Esophagus muscularis mucosa (tissue), 4 donors: Measurements from ENCODE around the gene PDLIM4. TPM values are rescaled to one million over a fixed set of nuclear protein-coding genes. Genes with fewer than 3 reads are reported as not detected.

ENCODE experiments used
- DNase-seq: peaks from one replicate; pipeline ENCODE4 v3.0.0-alpha.2; 2017; ENCODE audit errors: extremely low spot score
- H3K27ac ChIP-seq, 4 donors: fragments of 200-600 bp; sonication (generic); replicated peaks in 1 of 4; 1 replicate in 3 of 4; 2 replicates in 1 of 4; pipeline ENCODE4 v1.5.1; 2016 to 2019; ENCODE audit warnings: mild to moderate bottlenecking in 1 of 4
- H3K27me3 ChIP-seq, 4 donors: fragments of 200-600 bp; sonication (generic); one replicate each; pipeline versions ENCODE4 v1.5.1 to v1.6.0; 2016 to 2019
- H3K36me3 ChIP-seq, 4 donors: fragments of 200-600 bp; sonication (generic); one replicate each; pipeline ENCODE4 v1.5.1; 2016 to 2019
- H3K4me1 ChIP-seq, 4 donors: fragments of 200-600 bp; sonication (generic); one replicate each; pipeline ENCODE4 v1.5.1; 2016 to 2019
- H3K4me3 ChIP-seq, 4 donors: fragments of 200-600 bp; sonication (generic); 1 replicate in 2 of 4; 2 replicates in 2 of 4; pipeline ENCODE4 v1.5.1; 2016 to 2019; ENCODE audit warnings: mild to moderate bottlenecking in 4 of 4, moderate library complexity in 1 of 4
- H3K9me3 ChIP-seq, 4 donors: fragments of 200-600 bp; sonication (generic); 1 replicate in 3 of 4; 2 replicates in 1 of 4; pipeline ENCODE4 v1.5.1; 2016 to 2019
- EP300 ChIP-seq: sonication (generic); formaldehyde crosslinking; IDR thresholded peaks from one replicate; pipeline ENCODE4 v1.6.1; 2017; ENCODE audit warnings: antibody characterized with exemption
- POLR2A ChIP-seq: fragments of 450-650 bp; IDR thresholded peaks from one replicate; pipeline ENCODE4 v1.6.1; 2017; ENCODE audit warnings: antibody characterized with exemption, moderate library complexity, mild to moderate bottlenecking, low read depth
- POLR2AphosphoS5 ChIP-seq, 2 donors: sonication (generic); formaldehyde crosslinking; IDR thresholded peaks; one replicate each; pipeline ENCODE4 v1.6.1; 2017; ENCODE audit warnings: antibody characterized with exemption in 2 of 2
- WGBS: methylation state at CpG from one replicate; pipeline ENCODE4 v1.1.5; 2018; 5-methylcytosine and 5-hydroxymethylcytosine counted together
- intact Hi-C: fragments of 100-400 bp; cut with DNase I; formaldehyde crosslinking; loops from one replicate; pipeline ENCODE4 v1.15.1; 2023
- total RNA-seq, 4 donors: library from RNA; depleted of rRNA; stranded (reverse); fragments of >200 nt; gene quantifications; one replicate each; pipeline versions ENCODE4 v1.1.0 to v1.2.1, GENCODE V29; 2016
- TF ChIP-seq, protein P1 (sequence below), 3 experiments: fragments of 200-600 bp in 2 of 3; fragments of 450-650 bp in 1 of 3; sonication (generic) in 2 of 3; IDR thresholded peaks; one replicate each; pipeline ENCODE4 v1.5.1; 2017 to 2019; ENCODE audit warnings: antibody characterized with exemption in 3 of 3, mild to moderate bottlenecking in 2 of 3, moderate library complexity in 1 of 3

The PDLIM4 gene
- total RNA-seq, 4 donors from 2014 or later: 59.4 to 199 (median 134) TPM

DNA sequence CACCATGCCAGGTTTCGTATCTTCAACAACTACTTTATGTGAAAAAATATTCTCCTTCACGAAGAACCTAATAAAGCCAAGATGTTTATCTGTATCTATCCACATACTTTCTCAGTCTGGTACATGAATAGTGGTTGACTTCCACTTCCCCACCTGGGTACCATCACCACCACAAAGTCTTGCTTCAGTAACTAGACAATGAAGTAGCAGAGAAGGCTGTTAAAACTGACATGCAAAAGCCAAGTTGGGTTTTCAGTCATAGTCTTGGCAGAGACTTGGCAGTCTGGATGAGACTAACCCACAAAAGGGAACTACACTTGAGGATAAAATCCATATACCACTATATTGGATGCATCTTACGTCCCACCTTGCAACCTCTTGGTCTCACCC lies 34.9 kb upstream of the PDLIM4 start:
- intact Hi-C loops: no loop called here
- Histone ChIP-seq H3K27ac (peak overlapping the region; percentile 75 to 96 (median 92)), H3K4me1 (peaks cover 83 to 97% (median 90%) of the 10 kb centered on the region in 4 donors), H3K36me3 (peaks cover 0 to 8% (median 5%) of the 10 kb centered on the region in 4 donors), H3K9me3 (no peaks in the 10 kb centered on the region), H3K27me3 (no peaks in the 10 kb centered on the region), H3K4me3 (no peak overlapping the region)
- no peak for DNase-seq
- TF ChIP-seq, protein P1, sequence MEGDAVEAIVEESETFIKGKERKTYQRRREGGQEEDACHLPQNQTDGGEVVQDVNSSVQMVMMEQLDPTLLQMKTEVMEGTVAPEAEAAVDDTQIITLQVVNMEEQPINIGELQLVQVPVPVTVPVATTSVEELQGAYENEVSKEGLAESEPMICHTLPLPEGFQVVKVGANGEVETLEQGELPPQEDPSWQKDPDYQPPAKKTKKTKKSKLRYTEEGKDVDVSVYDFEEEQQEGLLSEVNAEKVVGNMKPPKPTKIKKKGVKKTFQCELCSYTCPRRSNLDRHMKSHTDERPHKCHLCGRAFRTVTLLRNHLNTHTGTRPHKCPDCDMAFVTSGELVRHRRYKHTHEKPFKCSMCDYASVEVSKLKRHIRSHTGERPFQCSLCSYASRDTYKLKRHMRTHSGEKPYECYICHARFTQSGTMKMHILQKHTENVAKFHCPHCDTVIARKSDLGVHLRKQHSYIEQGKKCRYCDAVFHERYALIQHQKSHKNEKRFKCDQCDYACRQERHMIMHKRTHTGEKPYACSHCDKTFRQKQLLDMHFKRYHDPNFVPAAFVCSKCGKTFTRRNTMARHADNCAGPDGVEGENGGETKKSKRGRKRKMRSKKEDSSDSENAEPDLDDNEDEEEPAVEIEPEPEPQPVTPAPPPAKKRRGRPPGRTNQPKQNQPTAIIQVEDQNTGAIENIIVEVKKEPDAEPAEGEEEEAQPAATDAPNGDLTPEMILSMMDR (IDR thresholded peaks at IDR 0.05): no peak
- TF ChIP-seq EP300: no peak
- TF ChIP-seq POLR2AphosphoS5 (IDR thresholded peaks at IDR 0.05): no peak
- no peak for TF ChIP-seq POLR2A
- WGBS: 83% methylated on average over 3 of the region's 3 CpGs

DNA sequence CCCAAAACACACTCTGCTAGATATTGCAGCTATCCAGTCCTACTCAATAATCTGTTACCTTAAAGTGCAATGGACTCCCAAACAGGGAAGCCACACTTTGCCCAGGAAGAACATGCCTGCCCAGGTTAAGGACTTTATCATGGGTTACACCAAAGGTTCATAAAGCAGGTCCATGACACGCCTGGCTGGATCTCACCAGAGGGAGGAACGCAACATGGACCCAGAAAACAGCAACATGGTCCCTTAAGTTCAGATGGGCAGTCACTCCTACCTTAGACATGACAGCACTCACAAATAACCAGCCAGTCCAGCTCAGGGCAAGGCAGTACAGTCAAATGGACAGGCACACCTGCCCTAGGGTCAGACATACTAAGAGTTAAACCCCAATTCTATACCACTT lies 33.6 kb upstream of the PDLIM4 start:
- no peaks in the 10 kb centered on the region for H3K9me3 ChIP-seq
- no peak for TF ChIP-seq POLR2AphosphoS5 (IDR thresholded peaks at IDR 0.05)
- TF ChIP-seq EP300: no peak
- TF ChIP-seq, protein P1 (IDR thresholded peaks at IDR 0.05): no peak
- no peak for TF ChIP-seq POLR2A
- H3K4me1 ChIP-seq: peaks cover 81 to 96% (median 92%) of the 10 kb centered on the region in 4 donors
- H3K36me3 ChIP-seq: no peaks in the 10 kb centered on the region
- peak overlapping the region; percentile 91 to 96 (median 93) for H3K27ac ChIP-seq
- DNase-seq: no peak
- intact Hi-C loops: no loop called here
- H3K4me3 ChIP-seq: no peak overlapping the region
- 100% methylated on average over 2 of the region's 2 CpGs for WGBS
- H3K27me3 ChIP-seq: no peaks in the 10 kb centered on the region

DNA sequence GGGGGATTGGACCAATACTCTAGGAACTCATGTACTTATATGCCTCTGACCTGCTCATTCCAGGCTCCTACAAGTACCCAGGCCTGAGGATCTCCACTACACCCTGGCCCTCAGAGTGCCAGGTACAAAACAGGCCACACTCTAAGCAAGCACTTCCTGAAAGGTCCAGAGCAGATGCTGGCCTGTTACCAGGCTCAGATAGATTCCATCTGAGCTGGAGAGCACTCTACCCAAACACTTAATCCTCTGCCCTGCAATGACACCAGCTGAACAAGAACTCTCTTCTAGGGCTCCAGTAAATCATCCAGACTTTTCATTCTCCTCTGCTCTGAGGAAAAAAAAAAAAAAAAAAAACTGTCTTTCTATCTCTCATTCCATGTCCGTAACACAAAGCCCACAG lies 32.8 kb upstream of the PDLIM4 start:
- 40% methylated on average over 1 of the region's 1 CpG for WGBS
- Histone ChIP-seq H3K27ac (peak overlapping the region; percentile 91 to 96 (median 93)), H3K4me1 (peaks cover 75 to 87% (median 83%) of the 10 kb centered on the region in 4 donors), H3K9me3 (no peaks in the 10 kb centered on the region), H3K27me3 (no peaks in the 10 kb centered on the region), H3K36me3 (no peaks in the 10 kb centered on the region), H3K4me3 (no peak overlapping the region)
- intact Hi-C loops: no loop called here
- DNase-seq: no peak
- no peak for TF ChIP-seq POLR2A
- no peak for TF ChIP-seq POLR2AphosphoS5 (IDR thresholded peaks at IDR 0.05)
- TF ChIP-seq EP300: no peak
- TF ChIP-seq, protein P1 (IDR thresholded peaks at IDR 0.05): no peak

DNA sequence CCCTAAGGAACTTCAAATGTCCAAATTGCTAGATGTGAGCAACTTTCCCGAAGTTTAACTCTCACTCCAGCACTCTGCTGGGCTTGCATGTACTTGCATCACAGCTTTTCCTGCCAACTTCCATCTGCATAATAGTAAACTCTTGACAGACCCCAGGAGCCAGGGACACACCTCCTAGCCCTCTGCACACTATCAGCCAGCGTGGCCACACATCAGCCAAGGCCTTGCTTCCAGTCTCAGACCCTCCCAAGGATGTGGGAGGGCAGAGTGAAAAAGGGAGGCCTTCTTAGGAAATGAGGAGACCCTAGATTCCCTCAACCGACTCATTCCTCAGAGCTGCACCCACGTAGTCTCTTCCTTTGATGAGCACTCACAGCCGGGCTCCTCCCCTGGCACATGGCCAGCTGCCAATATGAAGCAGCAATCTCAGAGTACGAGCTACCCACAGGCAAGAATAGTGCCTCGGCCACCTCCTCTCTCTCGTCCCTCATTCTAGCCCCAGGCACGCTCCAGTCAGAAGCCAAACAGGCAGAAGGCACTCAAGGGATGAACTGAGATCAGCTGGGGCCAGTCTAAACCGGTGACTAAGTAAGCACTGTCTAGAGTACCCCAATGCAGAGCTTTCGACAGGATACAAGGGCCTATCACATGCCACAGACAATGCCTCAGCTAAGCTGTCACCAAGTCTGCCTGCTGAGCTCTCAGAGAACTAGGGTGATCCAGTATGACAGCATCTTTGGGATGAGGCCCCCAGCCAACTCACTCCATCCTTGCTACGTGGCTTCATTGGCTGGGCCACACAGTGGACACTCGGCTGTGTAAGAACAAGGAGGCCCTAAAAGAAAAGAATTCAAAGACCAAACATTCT lies 32.1 kb upstream of the PDLIM4 start:
- Histone ChIP-seq H3K4me3 (peak overlapping the region; percentile 3 to 19 (median 13)), H3K27ac (peak overlapping the region; percentile 91 to 96 (median 93)), H3K36me3 (no peaks in the 10 kb centered on the region), H3K27me3 (no peaks in the 10 kb centered on the region), H3K9me3 (no peaks in the 10 kb centered on the region), H3K4me1 (peaks cover 68 to 80% (median 77%) of the 10 kb centered on the region in 4 donors)
- no peak for DNase-seq
- TF ChIP-seq POLR2AphosphoS5 (IDR thresholded peaks at IDR 0.05) (peak in 1 of 2 donors; percentile 23), EP300 (no peak)
- WGBS: 43% methylated on average over 11 of the region's 13 CpGs
- intact Hi-C loops: no loop called here

DNA sequence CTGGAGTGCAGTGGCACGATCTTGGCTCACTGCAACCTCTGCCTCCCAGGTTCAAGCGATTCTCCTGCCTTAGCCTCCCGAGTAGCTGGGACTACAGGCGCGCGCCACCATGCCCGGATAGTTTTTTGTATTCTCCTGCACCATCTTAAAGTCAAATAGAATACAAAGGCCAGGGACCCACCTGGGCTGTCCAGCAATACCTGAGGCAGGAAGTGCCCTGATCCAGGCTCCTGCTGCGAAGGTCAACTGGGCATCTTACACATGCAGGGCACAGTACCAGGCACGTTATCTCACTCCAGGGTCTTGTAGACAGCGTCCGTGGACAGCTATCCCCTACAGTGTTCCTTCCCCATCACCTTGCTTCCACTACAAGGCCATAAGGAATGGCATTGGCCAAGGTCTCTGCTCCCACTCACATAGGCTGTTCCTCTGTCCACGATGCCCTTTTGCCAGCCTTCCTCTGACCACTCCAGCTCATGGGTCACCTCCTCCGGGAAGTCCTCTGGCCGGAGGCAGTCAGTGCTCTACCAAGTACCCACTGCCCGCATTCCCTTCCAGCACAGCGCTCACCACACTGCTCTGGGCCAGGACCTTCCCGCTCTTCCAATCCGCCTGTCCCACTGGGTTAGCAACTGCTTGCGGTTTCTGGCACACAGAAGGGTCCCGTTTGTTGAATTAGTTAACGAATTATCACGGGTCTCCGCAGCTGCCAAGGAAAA lies 30.8 kb upstream of the PDLIM4 start:
- peaks cover 56 to 68% (median 64%) of the 10 kb centered on the region in 4 donors for H3K4me1 ChIP-seq
- peak overlapping the region; percentile 77 to 95 (median 90) for H3K4me3 ChIP-seq
- H3K27me3 ChIP-seq: no peaks in the 10 kb centered on the region
- intact Hi-C loops: no loop called here
- no peaks in the 10 kb centered on the region for H3K36me3 ChIP-seq
- no peak for DNase-seq
- H3K27ac ChIP-seq: peak overlapping the region; percentile 91 to 96 (median 93)
- WGBS: 67% methylated on average over 22 of the region's 23 CpGs
- H3K9me3 ChIP-seq: no peaks in the 10 kb centered on the region
- TF ChIP-seq EP300: no peak
- TF ChIP-seq POLR2A: no peak
- TF ChIP-seq, protein P1 (IDR thresholded peaks at IDR 0.05): no peak
- TF ChIP-seq POLR2AphosphoS5 (IDR thresholded peaks at IDR 0.05): no peak
